AG04450 (cell line): ENCODE data around the gene PPHLN1. TPM values are rescaled to one million over a fixed set of nuclear protein-coding genes. Genes with fewer than 3 reads are reported as not detected.
"Not testable (repeated sequence)": the region's sequence is repeated elsewhere in the genome, so short reads cannot be mapped to it uniquely, and the experiment has no call there.

Experiments
- CTCF ChIA-PET: fragments of 300-600, 350-600 bp; formaldehyde crosslinking; extraction: SDS; loops from one replicate; lab custom pipeline; 2022; ENCODE audit warnings: antibody characterized with exemption, inconsistent platforms; lab: Charles Lee
- POLR2A ChIA-PET: fragments of 350-600 bp; formaldehyde crosslinking; extraction: SDS; loops from one replicate; lab custom pipeline; 2021; ENCODE audit warnings: antibody characterized with exemption, inconsistent platforms; lab: Yijun Ruan, JAX
- DNase-seq: peaks from one replicate; pipeline ENCODE4 v3.0.0-alpha.2; 2011; ENCODE audit warnings: low read depth, low spot score
- H3K27ac ChIP-seq: one replicate; pipeline ENCODE4 v1.5.1; 2012; ENCODE audit warnings: low read depth, low read length, control low read depth
- H3K27me3 ChIP-seq: one replicate; pipeline ENCODE4 v1.6.0; 2012; ENCODE audit warnings: low read length; ENCODE audit not compliant: control insufficient read depth, insufficient read depth
- H3K4me3 ChIP-seq: 2 replicates; pipeline ENCODE4 v1.5.1; 2011; ENCODE audit warnings: mild to moderate bottlenecking, low read depth, low read length, control low read depth
- H3K9me3 ChIP-seq: 2 replicates; pipeline ENCODE4 v1.5.1; 2012; ENCODE audit warnings: low read length; ENCODE audit not compliant: control insufficient read depth, insufficient read depth
- CTCF ChIP-seq: IDR thresholded peaks from 2 replicates; pipeline ENCODE4 v1.5.1; 2011; ENCODE audit warnings: low read depth, low read length, control low read depth, inconsistent platforms
- polyA plus RNA-seq: library from polyadenylated mRNA; depleted of rRNA; stranded (reverse); fragments of >200 nt; gene quantifications from 2 replicates; pipeline ENCODE4 v1.2.3, GENCODE V29; 2011

PPHLN1 gene
- polyA plus RNA-seq, 1 experiment: 89.1 TPM

- H3K27me3 ChIP-seq: no peaks in the 10 kb centered on the region
- CTCF ChIA-PET: interaction anchor here (0.9 to 1.0 kb wide), 2 partner anchors 30 to 302 kb away, joined by 3 to 4 read pairs; no protein-coding TSS in a partner anchor
- H3K4me3 ChIP-seq: peak overlapping the region; percentile 86
- H3K9me3 ChIP-seq: no peaks in the 10 kb centered on the region
- TF ChIP-seq CTCF: no peak
- peak overlapping the region; percentile 81 for H3K27ac ChIP-seq
- POLR2A ChIA-PET: no interaction called here
- no peak for DNase-seq
Measured at GRCh38 chr12:42326541-42327226, 717 bp downstream of the PPHLN1 start.

GRCh38 chr12:42327227-42327590 lies 1.2 kb downstream of the PPHLN1 start:
- Histone ChIP-seq H3K4me3 (peak overlapping the region; percentile 86), H3K9me3 (no peaks in the 10 kb centered on the region), H3K27me3 (no peaks in the 10 kb centered on the region), H3K27ac (peak overlapping the region; percentile 0)
- no peak for TF ChIP-seq CTCF
- CTCF ChIA-PET: interaction anchor here (0.8 to 1.0 kb wide), 2 partner anchors 45 to 302 kb away, joined by 3 read pairs; no protein-coding TSS in a partner anchor
- no peak for DNase-seq
- POLR2A ChIA-PET: interaction anchor here (0.6 kb wide), 1 partner anchor 185 kb away, joined by 4 read pairs; no protein-coding TSS in a partner anchor

- POLR2A ChIA-PET, H3K4me3 ChIP-seq, H3K27me3 ChIP-seq, DNase-seq, H3K9me3 ChIP-seq, CTCF ChIA-PET, H3K27ac ChIP-seq: not testable (repeated sequence)
Measured at GRCh38 chr12:42330097-42330496, 4.1 kb downstream of the PPHLN1 start.

- no peaks in the 10 kb centered on the region for H3K9me3 ChIP-seq
- ChIA-PET POLR2A (no interaction called here), CTCF (interaction anchor here (0.7 to 2.3 kb wide), 25 partner anchors 10 to 1004 kb away, joined by 3 to 20 read pairs (median 5); no protein-coding TSS in a partner anchor)
- DNase-seq: no peak
- peak; percentile 65 for TF ChIP-seq CTCF
- H3K4me3 ChIP-seq: no peak overlapping the region
- no peaks in the 10 kb centered on the region for H3K27me3 ChIP-seq
- H3K27ac ChIP-seq: no peak overlapping the region
Measured at GRCh38 chr12:42332301-42333285, 6.6 kb downstream of the PPHLN1 start.

GRCh38 chr12:42336286-42336685 lies 10.3 kb downstream of the PPHLN1 start:
- Histone ChIP-seq H3K27ac (no peak overlapping the region), H3K27me3 (no peaks in the 10 kb centered on the region), H3K9me3 (no peaks in the 10 kb centered on the region), H3K4me3 (no peak overlapping the region)
- ChIA-PET POLR2A (no interaction called here), CTCF (interaction anchor here (0.6 kb wide), 1 partner anchor 311 kb away, joined by 3 read pairs; no protein-coding TSS in a partner anchor)
- TF ChIP-seq CTCF: no peak
- no peak for DNase-seq
